ENCODE data around the gene ZNF611.

GRCh38 chr19:52660981-52661380 lies 73.9 kb downstream of the ZNF611 start:
- no peak for TF ChIP-seq JUND (IDR thresholded peaks at IDR 0.05)
- TF ChIP-seq CTCF (IDR thresholded peaks at IDR 0.05): no peak
- TF ChIP-seq EP300 (IDR thresholded peaks at IDR 0.05; ENCODE audit: borderline replicate concordance in 1 of 2, low read depth in 1 of 2, low read length in 1 of 2): no peak
- TF ChIP-seq GATA2 (CRISPR knock-in tag; IDR thresholded peaks at IDR 0.05): no peak
- no peak for TF ChIP-seq POLR2AphosphoS5 (IDR thresholded peaks at IDR 0.05; ENCODE audit: low read depth, low read length)
- no peak for TF ChIP-seq YY1 (IDR thresholded peaks at IDR 0.05; ENCODE audit: low read depth)

Data from SK-N-SH (cell line).